HepG2 (cell line): ENCODE data around the gene KRT6C. TPM values are rescaled to one million over a fixed set of nuclear protein-coding genes. Genes with fewer than 3 reads are reported as not detected.
"Not testable (repeated sequence)": the region's sequence is repeated elsewhere in the genome, so short reads cannot be mapped to it uniquely, and the experiment has no call there.

Experiments
- ATAC-seq: fragments of 200-7000 bp; cut with Tn5 transposase; 3 replicates; pipeline ENCODE4 v1.9.1; 2020; ENCODE audit warnings: mild to moderate bottlenecking, moderate library complexity
- BruUV-seq: library from RNA; stranded (reverse); fragments of 400-500 nt; replicated peaks from 2 replicates; lab custom pipeline; 2021; lab: Mats Ljungman, UMichigan
- CTCF ChIA-PET: fragments of 300-600 bp; formaldehyde crosslinking; extraction: SDS; loops from one replicate; lab custom pipeline; 2021; ENCODE audit warnings: low total read pairs, inconsistent platforms, low intra/inter-chr PET ratio; lab: Yijun Ruan, JAX
- POLR2A ChIA-PET: fragments of 350-600 bp; sonication (Branson Sonifier 250); formaldehyde crosslinking; loops from one replicate; lab custom pipeline; 2020; ENCODE audit warnings: antibody characterized with exemption, inconsistent platforms; lab: Yijun Ruan, JAX
- DNase-seq: peaks from one replicate; pipeline ENCODE4 v3.0.0-alpha.2; 2015; ENCODE audit warnings: low spot score
- FAIRE-seq: peaks from 3 replicates; lab custom pipeline; 2011; peaks lifted over from hg19 to GRCh38; lab: Jason Lieb, UNC
- H2AFZ ChIP-seq: one replicate; pipeline ENCODE4 v1.6.1; 2011; ENCODE audit warnings: low read length, inconsistent platforms
- H3K27ac ChIP-seq: fragments of 300-600 bp; 3 replicates; pipeline ENCODE4 v1.8.0; 2011; ENCODE audit warnings: mixed run types, mild to moderate bottlenecking, mixed read lengths, low read length, inconsistent platforms; ENCODE audit not compliant: insufficient read depth; ENCODE audit errors: extremely low read length
- H3K27me3 ChIP-seq, 2 experiments: fragments of 200-600 bp in 1 of 2; 2 replicates in 1 of 2; 3 replicates in 1 of 2; pipeline versions ENCODE4 v1.6.0 to v1.8.0; 2011; ENCODE audit warnings: low read length in 2 of 2, mild to moderate bottlenecking in 2 of 2, moderate library complexity in 2 of 2, inconsistent platforms in 1 of 2; ENCODE audit not compliant: insufficient read depth in 2 of 2, control insufficient read depth in 1 of 2
- H3K36me3 ChIP-seq, 2 experiments: fragments of 200-600 bp in 1 of 2; replicated peaks in 1 of 2; 2 replicates in 1 of 2; 3 replicates in 1 of 2; pipeline versions ENCODE4 v1.5.1 to v1.8.0; 2011; ENCODE audit warnings: low read length in 2 of 2, inconsistent platforms in 1 of 2; ENCODE audit not compliant: insufficient read depth in 2 of 2, control insufficient read depth in 1 of 2
- H3K4me1 ChIP-seq: 2 replicates; pipeline ENCODE4 v1.5.1; 2012; ENCODE audit warnings: low read length, inconsistent platforms; ENCODE audit not compliant: insufficient read depth
- H3K4me2 ChIP-seq: 2 replicates; pipeline ENCODE4 v1.6.0; 2011; ENCODE audit warnings: low read depth, low read length, inconsistent platforms
- H3K4me3 ChIP-seq, 3 experiments: fragments of 200-600 bp in 1 of 3; sonication (generic), shearing (Covaris generic) in 1 of 3; replicated peaks in 1 of 3; 2 replicates each; pipeline ENCODE4 v1.5.1; 2011 to 2016; ENCODE audit warnings: low read length in 3 of 3, inconsistent platforms in 2 of 3, low read depth in 2 of 3, mild to moderate bottlenecking in 2 of 3, control low read depth in 1 of 3, mixed read lengths in 1 of 3; ENCODE audit not compliant: insufficient read depth in 1 of 3
- H3K79me2 ChIP-seq: one replicate; pipeline ENCODE4 v1.6.1; 2011; ENCODE audit warnings: low read length, inconsistent platforms; ENCODE audit not compliant: insufficient read depth
- H3K9ac ChIP-seq: 2 replicates; pipeline ENCODE4 v1.6.0; 2011; ENCODE audit warnings: mild to moderate bottlenecking, low read depth, low read length, inconsistent platforms; ENCODE audit not compliant: insufficient read depth
- H3K9me3 ChIP-seq: 2 replicates; pipeline ENCODE4 v1.5.1; 2012; ENCODE audit warnings: mild to moderate bottlenecking, low read length
- H4K20me1 ChIP-seq: 2 replicates; pipeline ENCODE4 v1.6.0; 2011; ENCODE audit warnings: inconsistent platforms, mild to moderate bottlenecking, low read length, moderate library complexity; ENCODE audit not compliant: insufficient read depth
- CCAR2 ChIP-seq: fragments of 200-400 bp; formaldehyde crosslinking; optimal IDR thresholded peaks from 2 replicates; pipeline ENCODE3; 2018; ENCODE audit warnings: low read depth, mild to moderate bottlenecking, low read length, moderate library complexity
- DNMT1 ChIP-seq: sonication (generic); formaldehyde crosslinking; IDR thresholded peaks from 2 replicates; pipeline ENCODE4 v1.5.1; 2020; ENCODE audit warnings: mild to moderate bottlenecking, missing genetic modification reagents
- FLYWCH1 ChIP-seq: sonication (generic); formaldehyde crosslinking; IDR thresholded peaks from 2 replicates; pipeline ENCODE4 v1.8.1; 2023; ENCODE audit warnings: mild to moderate bottlenecking, missing genetic modification reagents
- HNRNPL ChIP-seq: fragments of 200-400 bp; formaldehyde crosslinking; IDR thresholded peaks from 2 replicates; pipeline ENCODE4 v1.6.1; 2017; ENCODE audit warnings: mild to moderate bottlenecking, low read depth, low read length
- PAX8 ChIP-seq: sonication (generic); formaldehyde crosslinking; IDR thresholded peaks from 2 replicates; pipeline ENCODE4 v1.8.0; 2022; ENCODE audit warnings: mild to moderate bottlenecking, missing genetic modification reagents, borderline replicate concordance
- PHB2 ChIP-seq: fragments of 450-650 bp; IDR thresholded peaks from 2 replicates; pipeline ENCODE4 v1.6.1; 2018; ENCODE audit not compliant: partially characterized antibody
- RXRA ChIP-seq: sonication (generic); formaldehyde crosslinking; IDR thresholded peaks from 2 replicates; pipeline ENCODE4 v1.5.1; 2020; ENCODE audit warnings: missing genetic modification reagents
- SIX1 ChIP-seq: sonication (generic); formaldehyde crosslinking; IDR thresholded peaks from 2 replicates; pipeline ENCODE4 v1.4.0; 2020; ENCODE audit warnings: missing genetic modification reagents, borderline replicate concordance
- SNAPC2 ChIP-seq: sonication (generic); formaldehyde crosslinking; IDR thresholded peaks from 2 replicates; pipeline ENCODE4 v1.8.1; 2022; ENCODE audit warnings: mild to moderate bottlenecking, missing genetic modification reagents
- TEAD3 ChIP-seq: optimal IDR thresholded peaks from 2 replicates; pipeline ENCODE3; 2016; ENCODE audit warnings: borderline replicate concordance
- ZNF143 ChIP-seq: sonication (generic); formaldehyde crosslinking; IDR thresholded peaks from 2 replicates; pipeline ENCODE4 v1.4.0; 2020; ENCODE audit warnings: missing genetic modification reagents
- ZNF274 ChIP-seq: sonication (generic); formaldehyde crosslinking; IDR thresholded peaks from 2 replicates; pipeline ENCODE4 v1.5.1; 2020; ENCODE audit warnings: mild to moderate bottlenecking, missing genetic modification reagents
- ZNF556 ChIP-seq: sonication (generic); formaldehyde crosslinking; IDR thresholded peaks from 2 replicates; pipeline ENCODE4 v1.4.0; 2020; ENCODE audit warnings: mild to moderate bottlenecking, missing genetic modification reagents, borderline replicate concordance
- ZNF746 ChIP-seq: sonication (generic); formaldehyde crosslinking; IDR thresholded peaks from 2 replicates; pipeline ENCODE4 v1.8.0; 2022; ENCODE audit warnings: mild to moderate bottlenecking, missing genetic modification reagents
- WGBS: methylation state at CpG from one replicate; pipeline ENCODE4 v1.1.6; 2017; ENCODE audit warnings: low lambda C conversion rate; 5-methylcytosine and 5-hydroxymethylcytosine counted together
- in situ Hi-C: cut with HindIII; loops from 2 replicates; pipeline ENCODE4 v1.10.0; 2017; ENCODE audit warnings: low pct_unique_long_range_greater_than_20kb; ENCODE audit not compliant: extremely low pct_ligation_motif_present
- intact Hi-C: fragments of 100-400 bp; cut with micrococcal nuclease; formaldehyde crosslinking; loops from one replicate; pipeline ENCODE4 v1.10.0; 2022; ENCODE audit not compliant: unreplicated experiment
- polyA plus RNA-seq, 8 experiments: library from polyadenylated mRNA; depleted of rRNA in 3 of 8; stranded (reverse) in 7 of 8; unstranded in 1 of 8; fragments of >200 nt; fragmentation: Illumina TruSeq in 4 of 8; extraction: Trizol in 4 of 8; gene quantifications; 2 replicates each; pipeline versions ENCODE4 v1.2.1 to v1.2.3, GENCODE V29; 2011 to 2016; ENCODE audit warnings: low read depth in 4 of 8, missing spikeins in 1 of 8, mixed read lengths in 1 of 8; ENCODE audit not compliant: insufficient read depth in 1 of 8
- total RNA-seq, 5 experiments: library from RNA; depleted of rRNA; stranded (reverse); fragments of >200 nt; fragmentation: Illumina TruSeq; extraction: Trizol; gene quantifications; 2 replicates each; pipeline ENCODE4 v1.2.3, GENCODE V29; 2016; ENCODE audit warnings: low read depth in 1 of 5
- TF ChIP-seq, protein P1 (sequence below): sonication (generic); formaldehyde crosslinking; IDR thresholded peaks from 2 replicates; pipeline ENCODE4 v1.5.1; 2020; ENCODE audit warnings: missing genetic modification reagents, mild to moderate bottlenecking, borderline replicate concordance

KRT6C gene
- total and polyA plus RNA-seq, 2 of the 13 experiments (the other 11 are each of a cell fraction or from before 2014, with no cell fraction given) = 0.03 TPM; not detected in 1

DNA sequence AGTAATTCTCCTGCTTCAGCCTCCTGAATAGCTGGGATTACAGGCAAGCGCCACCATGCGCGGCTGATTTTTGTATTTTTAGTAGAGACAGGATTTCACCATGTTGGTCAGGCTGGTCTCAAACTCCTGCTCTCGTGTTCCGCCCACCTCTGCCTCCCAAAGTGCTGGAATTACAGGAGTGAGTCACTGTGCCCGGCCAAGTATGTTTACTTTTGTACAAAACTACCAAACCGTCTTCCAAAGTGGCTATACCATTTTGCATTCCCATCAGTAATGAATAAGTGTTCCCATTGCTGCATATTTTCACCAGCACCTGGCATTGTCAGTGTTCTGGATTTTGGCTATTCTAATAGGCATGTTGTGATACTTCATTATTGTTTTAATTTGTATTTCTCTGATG lies 27.9 kb upstream of the KRT6C start:
- TF ChIP-seq DNMT1 (no peak), HNRNPL (no peak), CCAR2 (no peak), ZNF746 (no peak), RXRA (CRISPR knock-in tag) (no peak), TEAD3 (CRISPR knock-in tag) (no peak), FLYWCH1 (CRISPR knock-in tag) (no peak), ZNF143 (CRISPR knock-in tag) (no peak), PAX8 (no peak), ZNF274 (CRISPR knock-in tag) (no peak), SNAPC2 (CRISPR knock-in tag) (no peak), SIX1 (CRISPR knock-in tag) (no peak), PHB2 (no peak), ZNF556 (CRISPR knock-in tag) (no peak)
- TF ChIP-seq, protein P1, sequence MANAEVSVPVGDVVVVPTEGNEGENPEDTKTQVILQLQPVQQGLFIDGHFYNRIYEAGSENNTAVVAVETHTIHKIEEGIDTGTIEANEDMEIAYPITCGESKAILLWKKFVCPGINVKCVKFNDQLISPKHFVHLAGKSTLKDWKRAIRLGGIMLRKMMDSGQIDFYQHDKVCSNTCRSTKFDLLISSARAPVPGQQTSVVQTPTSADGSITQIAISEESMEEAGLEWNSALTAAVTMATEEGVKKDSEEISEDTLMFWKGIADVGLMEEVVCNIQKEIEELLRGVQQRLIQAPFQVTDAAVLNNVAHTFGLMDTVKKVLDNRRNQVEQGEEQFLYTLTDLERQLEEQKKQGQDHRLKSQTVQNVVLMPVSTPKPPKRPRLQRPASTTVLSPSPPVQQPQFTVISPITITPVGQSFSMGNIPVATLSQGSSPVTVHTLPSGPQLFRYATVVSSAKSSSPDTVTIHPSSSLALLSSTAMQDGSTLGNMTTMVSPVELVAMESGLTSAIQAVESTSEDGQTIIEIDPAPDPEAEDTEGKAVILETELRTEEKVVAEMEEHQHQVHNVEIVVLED (CRISPR knock-in tag) = no peak
- no peaks in the 10 kb centered on the region for H3K36me3 ChIP-seq
- ATAC-seq (no peak), FAIRE-seq (no peak), DNase-seq (no peak)
- CTCF ChIA-PET = no interaction called here
- in situ Hi-C loops (no loop called here), intact Hi-C loops (no loop called here)
- no TSS peak for BruUV-seq
- WGBS = 50% methylated on average over 7 of the region's 7 CpGs
- no peak overlapping the region for H3K9ac ChIP-seq
- POLR2A ChIA-PET = no interaction called here
- H3K4me1 ChIP-seq = no peaks in the 10 kb centered on the region
- H3K79me2 ChIP-seq = no peaks in the 10 kb centered on the region
- H3K27ac ChIP-seq = no peak overlapping the region
- no peak overlapping the region for H2AFZ ChIP-seq
- peaks cover 0 to 3% of the 10 kb centered on the region in 2 experiments; a peak in 1 of 5 replicates for H3K27me3 ChIP-seq
- H3K9me3 ChIP-seq = no peaks in the 10 kb centered on the region
- H3K4me2 ChIP-seq = no peak overlapping the region
- no peaks in the 10 kb centered on the region for H4K20me1 ChIP-seq
- H3K4me3 ChIP-seq = no peak overlapping the region

DNA sequence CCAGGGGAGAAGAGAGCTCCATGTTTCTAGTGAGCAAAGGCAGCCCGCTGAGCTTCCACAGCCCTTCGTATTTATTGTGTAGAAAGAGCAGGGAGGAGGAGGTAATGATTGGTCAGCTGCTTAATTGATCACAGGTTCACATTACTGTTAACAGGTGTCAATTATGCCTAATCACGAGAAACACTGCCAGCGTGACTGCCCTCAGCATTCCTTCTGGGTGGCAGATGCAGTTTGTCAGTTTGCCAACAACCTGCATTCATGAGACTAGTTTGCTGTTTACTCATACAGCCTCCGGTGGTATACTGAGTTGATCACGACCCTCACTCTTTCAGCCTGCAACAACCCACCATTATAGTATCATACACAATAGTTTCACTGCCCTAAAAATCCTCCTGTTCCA lies 27.0 kb upstream of the KRT6C start:
- DNase-seq, H4K20me1 ChIP-seq, H3K9me3 ChIP-seq, H2AFZ ChIP-seq, BruUV-seq, CTCF ChIA-PET, H3K9ac ChIP-seq, H3K27ac ChIP-seq, H3K4me1 ChIP-seq, H3K36me3 ChIP-seq, in situ Hi-C loops, H3K4me2 ChIP-seq, intact Hi-C loops, POLR2A ChIA-PET, H3K79me2 ChIP-seq, H3K27me3 ChIP-seq, ATAC-seq, H3K4me3 ChIP-seq, FAIRE-seq: not testable (repeated sequence)
- WGBS = 2% methylated on average over 6 of the region's 6 CpGs
